GM21360 (cell line): ENCODE data around the gene HOXB4.

ENCODE experiments used
- ATAC-seq: cut with Tn5 transposase; IDR thresholded peaks from one replicate; pipeline ENCODE4 v1.9.1; 2021; ENCODE audit warnings: mild to moderate bottlenecking, moderate library complexity; ENCODE audit not compliant: unreplicated experiment

The HOXB4 gene

DNA sequence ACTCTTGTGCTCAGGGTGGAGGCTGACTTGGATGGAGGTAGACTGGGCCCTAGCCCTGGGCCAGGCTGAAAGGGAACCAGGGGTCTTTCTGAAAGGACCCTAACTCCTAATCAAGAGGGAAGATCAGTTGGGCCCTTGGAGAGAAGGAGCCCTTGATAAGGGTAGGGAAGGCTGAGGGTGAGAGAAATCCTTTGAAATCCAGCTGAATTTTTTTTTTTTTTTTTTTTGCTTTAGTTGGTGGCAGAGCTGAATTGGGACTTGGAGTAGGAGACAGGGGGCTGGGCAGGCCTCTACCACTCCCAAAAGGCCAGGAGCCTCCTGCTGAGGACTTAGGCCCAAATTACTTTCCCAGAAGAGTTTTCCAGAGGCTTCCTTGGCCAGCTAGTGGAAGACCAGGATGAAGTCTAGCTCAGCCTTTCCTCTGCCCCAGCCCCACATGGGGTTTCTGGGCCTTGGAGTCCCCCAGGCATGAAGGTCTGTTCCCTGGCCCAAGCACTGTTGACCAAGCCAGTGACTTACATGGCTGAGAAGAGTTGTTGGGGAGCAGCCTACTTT lies 12.5 kb upstream of the HOXB4 start:
- no peak for ATAC-seq

GRCh38 chr17:48589831-48590606 lies 11.9 kb upstream of the HOXB4 start, which contains the start of gene HOXB3:
Gene HOXB3 (minus strand): TSS chr17:48590241. CDS start chr17:48552474, 37,767 bp downstream.
- ATAC-seq: no peak

GRCh38 chr17:48589060-48589830 lies 11.1 kb upstream of the HOXB4 start:
- ATAC-seq: no peak

GRCh38 chr17:48588528-48588927 lies 10.4 kb upstream of the HOXB4 start:
- no peak for ATAC-seq

GRCh38 chr17:48588074-48588415 lies 9.9 kb upstream of the HOXB4 start:
- ATAC-seq: no peak

GRCh38 chr17:48587276-48588073 lies 9.3 kb upstream of the HOXB4 start:
- ATAC-seq: no peak

- no peak for ATAC-seq
Measured at GRCh38 chr17:48586355-48587258, 8.5 kb upstream of the HOXB4 start.

- ATAC-seq: no peak
Measured at GRCh38 chr17:48584223-48584741, 6.1 kb upstream of the HOXB4 start.

DNA sequence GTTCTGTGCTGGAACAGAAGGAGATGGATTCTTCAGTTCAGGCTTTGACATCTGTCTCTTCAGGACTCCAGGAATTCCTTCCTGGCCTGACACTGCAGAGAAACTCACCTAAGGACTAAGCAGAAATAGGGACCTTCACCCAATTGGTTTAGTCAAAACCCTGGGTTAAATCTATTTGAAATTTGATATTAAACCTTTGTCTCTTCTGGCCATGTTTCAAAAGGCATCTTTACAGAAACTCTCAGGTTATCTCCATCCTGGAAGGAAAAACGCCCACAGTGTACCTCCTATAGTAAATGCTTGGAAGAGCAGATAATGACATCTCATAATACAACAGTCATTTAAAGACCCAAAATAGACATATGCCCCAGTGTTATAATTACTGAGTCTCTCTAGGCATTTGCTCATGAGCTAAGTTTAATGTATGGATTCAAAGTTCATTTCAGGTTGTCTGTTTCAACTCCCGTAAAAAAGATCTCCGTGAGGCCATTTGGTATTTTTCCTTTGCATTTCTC lies 5.6 kb upstream of the HOXB4 start:
- no peak for ATAC-seq

GRCh38 chr17:48582750-48583069 lies 4.6 kb upstream of the HOXB4 start:
- ATAC-seq: no peak

DNA sequence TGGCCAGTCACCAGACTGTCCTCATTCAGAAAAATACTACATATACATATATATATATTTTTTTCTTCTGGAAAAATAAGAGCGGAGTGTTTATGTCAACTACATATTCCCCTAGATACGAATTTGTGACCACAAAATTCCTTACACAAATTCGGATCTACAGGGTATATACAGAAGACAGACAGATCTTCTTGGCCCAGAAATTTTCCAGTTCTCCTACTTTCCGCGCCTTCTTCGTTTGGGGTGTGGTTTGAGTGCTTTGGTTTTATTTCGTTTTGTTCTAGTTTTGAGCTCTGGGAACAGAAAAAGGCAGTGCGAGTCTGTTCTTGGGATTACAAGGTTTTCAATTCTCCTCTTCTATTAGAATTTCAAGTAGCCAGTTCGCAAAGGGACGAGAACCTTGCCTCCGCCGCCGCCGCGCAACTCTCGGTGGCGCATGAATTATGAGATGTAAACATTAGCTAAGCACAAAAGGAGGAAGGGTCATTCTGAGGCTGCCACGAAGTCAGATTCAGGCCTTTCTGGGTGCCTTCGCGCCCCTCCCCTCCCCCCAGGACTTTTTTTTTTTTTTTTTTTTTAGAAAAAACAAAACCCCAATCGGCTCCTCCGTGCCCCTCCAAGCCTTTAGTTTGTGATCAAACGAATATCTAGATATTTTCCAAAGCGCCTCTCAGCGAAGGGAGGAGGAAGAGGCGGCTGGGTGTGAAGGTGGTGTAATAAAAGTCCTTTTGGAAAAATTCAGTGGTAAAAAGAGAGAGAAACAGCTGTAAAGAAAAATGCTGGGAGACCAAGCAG lies 1.8 kb upstream of the HOXB4 start:
- ATAC-seq: no peak

DNA sequence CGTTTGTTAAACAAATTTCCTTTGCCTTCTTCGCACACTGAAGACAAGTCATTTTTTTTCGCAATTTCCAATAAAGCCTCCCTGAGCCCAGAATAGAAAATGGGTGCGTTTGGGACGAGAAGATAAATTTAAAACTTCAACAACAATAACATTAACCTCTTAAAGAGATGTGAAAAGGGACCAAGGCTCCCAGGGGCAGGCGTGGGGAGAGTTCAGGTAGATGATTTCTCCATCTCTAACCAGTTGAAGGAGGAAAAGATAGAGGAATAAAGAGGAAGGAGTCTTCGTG lies 1.3 kb upstream of the HOXB4 start:
- no peak for ATAC-seq

- ATAC-seq: no peak
Measured at GRCh38 chr17:48578616-48579470, 693 bp upstream of the HOXB4 start.

- ATAC-seq: no peak
Measured at GRCh38 chr17:48577330-48577945, 712 bp downstream of the HOXB4 start.

- ATAC-seq: no peak
Measured at GRCh38 chr17:48576479-48577309, 1.5 kb downstream of the HOXB4 start.

GRCh38 chr17:48575673-48576478 lies 2.3 kb downstream of the HOXB4 start:
- ATAC-seq: no peak
